Right lobe of liver (tissue), 4 donors: Measurements from ENCODE around the gene ESRRB.

Experiments used
- CTCF ChIP-seq, 4 donors: fragments of 200-600 bp in 3 of 4; fragments of 450-650 bp in 1 of 4; IDR thresholded peaks; one replicate each; pipeline versions ENCODE4 v1.5.1 to v1.8.0; 2016 to 2022; ENCODE audit warnings: antibody characterized with exemption in 4 of 4, mild to moderate bottlenecking in 2 of 4
- POLR2A ChIP-seq: fragments of 450-650 bp; IDR thresholded peaks from one replicate; pipeline ENCODE4 v1.6.1; 2017; ENCODE audit warnings: antibody characterized with exemption, mild to moderate bottlenecking
- donor health status: DM: no; HTN: no; CAD: no.
- donor health status: DM: no; HTN: no; CAD: no.
- donor health status: DM: no; HTN: yes; CAD: no.

- no peak for TF ChIP-seq CTCF (IDR thresholded peaks at IDR 0.05)
- no peak for TF ChIP-seq POLR2A
Measured at GRCh38 chr14:76419399-76419798, 43.5 kb downstream of the ESRRB start.
